Tibial artery (tissue), 4 donors: ENCODE results near the gene PKD2.

Source experiments
- DNase-seq, 2 donors: peaks; one replicate each; pipeline ENCODE4 v3.0.0-alpha.2; 2019
- H3K27ac ChIP-seq, 2 donors: fragments of 200-600 bp; sonication (generic) in 1 of 2; 1 replicate in 1 of 2; 2 replicates in 1 of 2; pipeline ENCODE4 v1.5.1; 2018 to 2019; ENCODE audit warnings: mild to moderate bottlenecking in 1 of 2
- H3K27me3 ChIP-seq, 2 donors: fragments of 200-600 bp; sonication (generic) in 1 of 2; one replicate each; pipeline versions ENCODE4 v1.5.1 to v1.6.0; 2016 to 2019
- H3K36me3 ChIP-seq, 3 donors: fragments of 200-600 bp; sonication (generic) in 2 of 3; one replicate each; pipeline ENCODE4 v1.5.1; 2016 to 2019; ENCODE audit warnings: mild to moderate bottlenecking in 2 of 3
- H3K4me1 ChIP-seq, 4 donors: fragments of 200-600 bp; sonication (generic) in 2 of 4; 1 replicate in 3 of 4; 2 replicates in 1 of 4; pipeline ENCODE4 v1.5.1; 2016 to 2019
- H3K4me3 ChIP-seq, 2 donors: fragments of 200-600 bp; sonication (generic) in 1 of 2; 1 replicate in 1 of 2; 2 replicates in 1 of 2; pipeline ENCODE4 v1.5.1; 2018 to 2019; ENCODE audit warnings: mild to moderate bottlenecking in 2 of 2
- H3K9me3 ChIP-seq, 3 donors: fragments of 200-600 bp; sonication (generic) in 1 of 3; one replicate each; pipeline ENCODE4 v1.5.1; 2016 to 2019
- CTCF ChIP-seq, 2 experiments: fragments of 200-600 bp in 1 of 2; fragments of 450-650 bp in 1 of 2; IDR thresholded peaks; one replicate each; pipeline ENCODE4 v1.5.1; 2017 to 2019; ENCODE audit warnings: antibody characterized with exemption in 2 of 2, mild to moderate bottlenecking in 1 of 2, moderate library complexity in 1 of 2
- intact Hi-C: fragments of 100-400 bp; cut with DNase I; formaldehyde crosslinking; loops from one replicate; pipeline ENCODE4 v1.15.0; 2023; ENCODE audit warnings: low total_unique reads

PKD2 gene

GRCh38 chr4:87975466-87975865 lies 32.0 kb upstream of the PKD2 start, which contains the start of gene SPP1:
Gene SPP1 (plus strand): TSS chr4:87975714. CDS start chr4:87976896, 1,182 bp downstream.
- Histone ChIP-seq H3K4me3 (no peak within 1 kb of the TSS), H3K27me3 (no peaks in the 10 kb centered on the region), H3K36me3 (no peaks in the 10 kb centered on the region), H3K27ac (no peak within 1 kb of the TSS), H3K4me1 (peaks cover 0 to 3% (median 0%) of the 10 kb centered on the region in 4 donors), H3K9me3 (no peaks in the 10 kb centered on the region)
- intact Hi-C loops, result no loop called here
- no peak for DNase-seq
- TF ChIP-seq CTCF (IDR thresholded peaks at IDR 0.05), result no peak

GRCh38 chr4:87977521-87978278 lies 29.7 kb upstream of the PKD2 start:
- no peak overlapping the region for H3K27ac ChIP-seq
- DNase-seq, result no peak
- no peaks in the 10 kb centered on the region for H3K9me3 ChIP-seq
- H3K36me3 ChIP-seq, result no peaks in the 10 kb centered on the region
- intact Hi-C loops, result no loop called here
- H3K27me3 ChIP-seq, result no peaks in the 10 kb centered on the region
- H3K4me3 ChIP-seq, result no peak overlapping the region
- TF ChIP-seq CTCF (IDR thresholded peaks at IDR 0.05), result no peak
- H3K4me1 ChIP-seq, result peaks cover 0 to 3% (median 0%) of the 10 kb centered on the region in 4 donors

- Histone ChIP-seq H3K27me3 (no peaks in the 10 kb centered on the region), H3K36me3 (no peaks in the 10 kb centered on the region), H3K27ac (no peak overlapping the region), H3K4me3 (no peak overlapping the region), H3K9me3 (no peaks in the 10 kb centered on the region), H3K4me1 (no peaks in the 10 kb centered on the region)
- no peak for DNase-seq
- no peak for TF ChIP-seq CTCF (IDR thresholded peaks at IDR 0.05)
- intact Hi-C loops, result no loop called here
Measured at GRCh38 chr4:87978681-87979080, 28.8 kb upstream of the PKD2 start.

GRCh38 chr4:87979810-87980209 lies 27.6 kb upstream of the PKD2 start:
- no peak for TF ChIP-seq CTCF (IDR thresholded peaks at IDR 0.05)
- Histone ChIP-seq H3K9me3 (no peaks in the 10 kb centered on the region), H3K27ac (no peak overlapping the region), H3K4me3 (no peak overlapping the region), H3K36me3 (no peaks in the 10 kb centered on the region), H3K4me1 (no peaks in the 10 kb centered on the region), H3K27me3 (no peaks in the 10 kb centered on the region)
- DNase-seq, result no peak
- intact Hi-C loops, result no loop called here

- Histone ChIP-seq H3K36me3 (no peaks in the 10 kb centered on the region), H3K27me3 (no peaks in the 10 kb centered on the region), H3K27ac (no peak overlapping the region), H3K4me3 (no peak overlapping the region), H3K9me3 (no peaks in the 10 kb centered on the region), H3K4me1 (no peaks in the 10 kb centered on the region)
- TF ChIP-seq CTCF (IDR thresholded peaks at IDR 0.05), result no peak
- intact Hi-C loops, result no loop called here
- no peak for DNase-seq
Measured at GRCh38 chr4:87981486-87981885, 25.9 kb upstream of the PKD2 start.
